Vagina (tissue), 2 donors: ENCODE data around the gene TBCD.

Experiments used
- CTCF ChIP-seq, 3 experiments: fragments of 450-650 bp in 2 of 3; fragments of 200-600 bp in 1 of 3; sonication (generic) in 1 of 3; IDR thresholded peaks; one replicate each; pipeline ENCODE4 v1.5.1; 2017 to 2019; ENCODE audit warnings: antibody characterized with exemption in 3 of 3, mild to moderate bottlenecking in 2 of 3, moderate library complexity in 2 of 3
- POLR2A ChIP-seq, 2 donors: fragments of 450-650 bp; IDR thresholded peaks; one replicate each; pipeline ENCODE4 v1.6.1; 2017; ENCODE audit warnings: antibody characterized with exemption in 2 of 2, mild to moderate bottlenecking in 2 of 2, moderate library complexity in 2 of 2

- TF ChIP-seq CTCF (IDR thresholded peaks at IDR 0.05) (no peak), POLR2A (IDR thresholded peaks at IDR 0.05) (no peak)
These were observed 122.4 kb downstream of the TBCD start for GRCh38 chr17:82874011-82874835.
